GM19452 (cell line): ENCODE results near the gene RNASE8.

Experiments used
- ATAC-seq: cut with Tn5 transposase; IDR thresholded peaks from one replicate; pipeline ENCODE4 v1.9.1; 2021; ENCODE audit not compliant: unreplicated experiment

RNASE8 gene

GRCh38 chr14:21103411-21103709 is 45.7 kb downstream of the RNASE8 start:
- ATAC-seq: no peak

GRCh38 chr14:21103710-21104447 is 46.3 kb downstream of the RNASE8 start:
- peak; percentile 92 for ATAC-seq

GRCh38 chr14:21104448-21105060 is 46.9 kb downstream of the RNASE8 start:
- ATAC-seq: peak; percentile 39

DNA sequence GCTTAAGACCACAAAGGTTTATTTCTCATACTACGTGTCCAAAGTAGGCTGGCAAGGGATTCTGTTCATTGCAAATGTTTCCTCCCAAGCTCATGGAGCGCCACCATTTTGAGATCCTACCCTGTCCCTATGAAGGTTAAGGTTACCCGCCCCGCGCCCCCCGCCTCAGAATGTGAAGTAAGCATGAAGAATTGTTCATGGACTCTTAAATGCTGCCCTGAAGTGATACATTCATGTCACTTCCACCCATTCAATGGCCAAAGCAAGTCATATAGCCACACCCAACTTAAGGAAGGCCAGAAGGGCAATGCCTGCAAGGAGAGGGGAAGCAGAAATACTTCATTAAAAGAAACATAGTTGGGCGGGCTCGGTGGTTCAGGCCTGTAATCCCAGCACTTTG is 47.5 kb downstream of the RNASE8 start:
- ATAC-seq: no peak

- no peak for ATAC-seq
Observed at GRCh38 chr14:21106176-21106497, 48.5 kb downstream of the RNASE8 start.

GRCh38 chr14:21106498-21107282 is 49.1 kb downstream of the RNASE8 start:
- no peak for ATAC-seq

DNA sequence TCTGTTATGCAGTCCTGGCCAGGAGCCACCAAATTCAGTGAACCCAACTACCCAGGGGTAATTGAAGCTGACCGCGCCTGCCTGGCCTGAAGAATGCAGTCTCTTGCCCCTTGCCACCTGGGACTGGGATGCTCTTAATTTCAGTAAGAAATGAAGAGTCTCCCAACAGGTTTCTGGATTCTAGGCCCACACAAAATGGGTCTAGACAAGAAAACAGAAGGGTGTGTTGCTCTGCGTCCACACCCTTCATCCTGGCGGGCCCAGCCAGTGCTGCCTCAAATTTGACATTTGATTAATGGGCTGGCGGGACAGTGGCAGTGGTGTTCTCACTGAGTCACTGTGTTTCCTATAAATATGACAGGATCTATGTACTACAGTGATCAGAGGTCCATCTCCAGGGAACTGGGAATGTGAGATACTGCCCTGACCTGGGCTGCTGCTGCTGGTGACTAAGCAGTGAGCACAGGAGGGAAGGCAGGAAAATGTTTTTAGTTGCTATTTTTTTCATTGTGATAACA is 49.7 kb downstream of the RNASE8 start:
- no peak for ATAC-seq
